ENCODE results near the gene RNF146.
A peak's percentile ranks its signal among the peaks of the same experiment; 100 is the strongest.
"Not testable (repeated sequence)": the region's sequence is repeated elsewhere in the genome, so short reads cannot be mapped to it uniquely, and the experiment has no call there.

The RNF146 gene

GRCh38 chr6:127222418-127222817 is 44.2 kb upstream of the RNF146 start:
- H3K36me3 ChIP-seq (ENCODE audit: insufficient read depth, low read length): no peaks in the 10 kb centered on the region
- no peaks in the 10 kb centered on the region for H3K9me2 ChIP-seq (replicated peaks; ENCODE audit: low read depth, low read length)
- no peak overlapping the region for H3K4me2 ChIP-seq (ENCODE audit: low read depth, low read length, poor library complexity, severe bottlenecking)
- no peaks in the 10 kb centered on the region for H4K20me1 ChIP-seq (ENCODE audit: insufficient read depth, low read length, poor library complexity, severe bottlenecking)
- H3K4me3 ChIP-seq (ENCODE audit: low read length, poor library complexity, severe bottlenecking): no peak overlapping the region
- H2AFZ ChIP-seq (ENCODE audit: low read length): peak overlapping the region; percentile 27; the same call in 1 of the 2 replicates
- TF ChIP-seq EZH2phosphoT487 (IDR thresholded peaks at IDR 0.05; ENCODE audit: borderline replicate concordance): no peak
- TF ChIP-seq, protein P1, sequence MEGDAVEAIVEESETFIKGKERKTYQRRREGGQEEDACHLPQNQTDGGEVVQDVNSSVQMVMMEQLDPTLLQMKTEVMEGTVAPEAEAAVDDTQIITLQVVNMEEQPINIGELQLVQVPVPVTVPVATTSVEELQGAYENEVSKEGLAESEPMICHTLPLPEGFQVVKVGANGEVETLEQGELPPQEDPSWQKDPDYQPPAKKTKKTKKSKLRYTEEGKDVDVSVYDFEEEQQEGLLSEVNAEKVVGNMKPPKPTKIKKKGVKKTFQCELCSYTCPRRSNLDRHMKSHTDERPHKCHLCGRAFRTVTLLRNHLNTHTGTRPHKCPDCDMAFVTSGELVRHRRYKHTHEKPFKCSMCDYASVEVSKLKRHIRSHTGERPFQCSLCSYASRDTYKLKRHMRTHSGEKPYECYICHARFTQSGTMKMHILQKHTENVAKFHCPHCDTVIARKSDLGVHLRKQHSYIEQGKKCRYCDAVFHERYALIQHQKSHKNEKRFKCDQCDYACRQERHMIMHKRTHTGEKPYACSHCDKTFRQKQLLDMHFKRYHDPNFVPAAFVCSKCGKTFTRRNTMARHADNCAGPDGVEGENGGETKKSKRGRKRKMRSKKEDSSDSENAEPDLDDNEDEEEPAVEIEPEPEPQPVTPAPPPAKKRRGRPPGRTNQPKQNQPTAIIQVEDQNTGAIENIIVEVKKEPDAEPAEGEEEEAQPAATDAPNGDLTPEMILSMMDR (conservative IDR thresholded peaks at IDR 0.05; ENCODE audit: low read length): no peak
- no peaks in the 10 kb centered on the region for H3F3A ChIP-seq (ENCODE audit: low read depth)
- no peaks in the 10 kb centered on the region for H3K27me3 ChIP-seq (ENCODE audit: insufficient read depth, low read length, poor library complexity, severe bottlenecking)
- no peak overlapping the region for H3K9ac ChIP-seq (ENCODE audit: low read depth, low read length, poor library complexity, severe bottlenecking)
- no peaks in the 10 kb centered on the region for H3K4me1 ChIP-seq (ENCODE audit: insufficient read depth, low read length, poor library complexity, severe bottlenecking)
- no peaks in the 10 kb centered on the region for H3K79me2 ChIP-seq (ENCODE audit: insufficient read depth, low read length)
- no peaks in the 10 kb centered on the region for H3K9me3 ChIP-seq (ENCODE audit: insufficient read depth, low read depth, low read length)

- no peak overlapping the region for H3K4me3 ChIP-seq (ENCODE audit: low read length, poor library complexity, severe bottlenecking)
- H3K4me2 ChIP-seq (ENCODE audit: low read depth, low read length, poor library complexity, severe bottlenecking): no peak overlapping the region
- no peak overlapping the region for H3K9ac ChIP-seq (ENCODE audit: low read depth, low read length, poor library complexity, severe bottlenecking)
- H3K4me1 ChIP-seq (ENCODE audit: insufficient read depth, low read length, poor library complexity, severe bottlenecking): no peaks in the 10 kb centered on the region
- H3K9me2 ChIP-seq (replicated peaks; ENCODE audit: low read depth, low read length): no peaks in the 10 kb centered on the region
- no peaks in the 10 kb centered on the region for H3K36me3 ChIP-seq (ENCODE audit: insufficient read depth, low read length)
- no peaks in the 10 kb centered on the region for H4K20me1 ChIP-seq (ENCODE audit: insufficient read depth, low read length, poor library complexity, severe bottlenecking)
- H3K9me3 ChIP-seq (ENCODE audit: insufficient read depth, low read depth, low read length): no peaks in the 10 kb centered on the region
- H3K79me2 ChIP-seq (ENCODE audit: insufficient read depth, low read length): no peaks in the 10 kb centered on the region
- TF ChIP-seq, protein P1 (conservative IDR thresholded peaks at IDR 0.05; ENCODE audit: low read length): no peak
- TF ChIP-seq EZH2phosphoT487 (IDR thresholded peaks at IDR 0.05; ENCODE audit: borderline replicate concordance): no peak
- no peaks in the 10 kb centered on the region for H3K27me3 ChIP-seq (ENCODE audit: insufficient read depth, low read length, poor library complexity, severe bottlenecking)
- no peaks in the 10 kb centered on the region for H3F3A ChIP-seq (ENCODE audit: low read depth)
- H2AFZ ChIP-seq (ENCODE audit: low read length): no peak overlapping the region
These were observed 41.2 kb upstream of the RNF146 start for GRCh38 chr6:127225497-127225896.

DNA sequence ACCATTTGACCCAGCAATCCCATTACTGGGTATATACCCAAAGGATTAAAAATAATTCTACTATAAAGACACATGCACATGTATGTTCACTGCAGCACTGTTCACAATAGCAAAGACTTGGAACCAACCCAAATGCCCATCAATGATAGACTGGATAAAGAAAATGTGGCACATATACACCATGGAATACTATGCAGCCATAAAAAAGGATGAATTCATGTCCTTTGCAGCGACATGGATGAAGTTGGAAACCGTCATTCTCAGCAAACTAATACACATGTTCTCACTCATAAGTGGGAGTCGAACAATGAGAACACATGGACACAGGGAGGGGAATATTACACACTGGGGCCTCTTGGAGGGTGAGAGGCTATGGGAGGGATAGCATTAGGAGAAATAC is 32.8 kb upstream of the RNF146 start:
- H2AFZ ChIP-seq (ENCODE audit: low read length); H3K9me3 ChIP-seq (ENCODE audit: insufficient read depth, low read depth, low read length): not testable (repeated sequence)

DNA sequence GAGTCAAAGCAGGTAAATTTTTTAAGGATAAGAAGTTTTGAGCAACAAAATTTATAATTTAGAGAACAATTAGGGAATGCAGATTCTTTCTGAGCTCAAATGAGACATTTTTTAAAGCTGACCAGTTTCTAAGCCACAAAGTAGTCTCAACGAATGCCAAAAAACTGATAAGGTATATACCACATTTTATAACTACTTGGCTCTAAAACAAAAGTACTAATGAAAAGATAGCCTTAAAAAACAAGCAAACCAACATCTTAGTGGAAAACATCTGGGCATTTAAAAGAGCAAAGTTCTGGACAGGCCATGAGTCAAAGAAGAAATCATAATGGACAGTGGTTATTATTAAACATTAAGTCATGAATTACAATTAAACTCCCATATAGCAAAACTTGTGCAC is 23.2 kb upstream of the RNF146 start:
- H3K9ac ChIP-seq (ENCODE audit: low read depth, low read length, poor library complexity, severe bottlenecking): no peak overlapping the region
- H3K36me3 ChIP-seq (ENCODE audit: insufficient read depth, low read length): no peaks in the 10 kb centered on the region
- H3F3A ChIP-seq (ENCODE audit: low read depth): no peaks in the 10 kb centered on the region
- no peaks in the 10 kb centered on the region for H4K20me1 ChIP-seq (ENCODE audit: insufficient read depth, low read length, poor library complexity, severe bottlenecking)
- no peaks in the 10 kb centered on the region for H3K4me1 ChIP-seq (ENCODE audit: insufficient read depth, low read length, poor library complexity, severe bottlenecking)
- no peak overlapping the region for H3K4me3 ChIP-seq (ENCODE audit: low read length, poor library complexity, severe bottlenecking)
- no peaks in the 10 kb centered on the region for H3K79me2 ChIP-seq (ENCODE audit: insufficient read depth, low read length)
- H3K27me3 ChIP-seq (ENCODE audit: insufficient read depth, low read length, poor library complexity, severe bottlenecking): no peaks in the 10 kb centered on the region
- no peak for TF ChIP-seq EZH2phosphoT487 (IDR thresholded peaks at IDR 0.05; ENCODE audit: borderline replicate concordance)
- TF ChIP-seq, protein P1 (conservative IDR thresholded peaks at IDR 0.05; ENCODE audit: low read length): no peak
- H3K4me2 ChIP-seq (ENCODE audit: low read depth, low read length, poor library complexity, severe bottlenecking): no peak overlapping the region
- H3K9me2 ChIP-seq (replicated peaks; ENCODE audit: low read depth, low read length): no peaks in the 10 kb centered on the region
- H2AFZ ChIP-seq (ENCODE audit: low read length): no peak overlapping the region
- no peaks in the 10 kb centered on the region for H3K9me3 ChIP-seq (ENCODE audit: insufficient read depth, low read depth, low read length)

More for the DNA sequence above, 32.8 kb upstream of the RNF146 start:
- not testable (repeated sequence) for H4K20me1 ChIP-seq (ENCODE audit: insufficient read depth, low read length, poor library complexity, severe bottlenecking); H3K4me2 ChIP-seq (ENCODE audit: low read depth, low read length, poor library complexity, severe bottlenecking); H3K4me1 ChIP-seq (ENCODE audit: insufficient read depth, low read length, poor library complexity, severe bottlenecking); H3K9me2 ChIP-seq (replicated peaks; ENCODE audit: low read depth, low read length); H3F3A ChIP-seq (ENCODE audit: low read depth); H3K36me3 ChIP-seq (ENCODE audit: insufficient read depth, low read length); H3K27me3 ChIP-seq (ENCODE audit: insufficient read depth, low read length, poor library complexity, severe bottlenecking); H3K79me2 ChIP-seq (ENCODE audit: insufficient read depth, low read length); H3K4me3 ChIP-seq (ENCODE audit: low read length, poor library complexity, severe bottlenecking); H3K9ac ChIP-seq (ENCODE audit: low read depth, low read length, poor library complexity, severe bottlenecking)

All from Loucy (cell line).